Effector memory CD8-positive, alpha-beta T cell (primary cell): Measurements from ENCODE around the gene CENPB.

Experiments
- ATAC-seq: fragments of 150-1000 bp; cut with Tn5 transposase; replicated peaks from 2 replicates; pipeline ENCODE4 v1.10.0; 2021; ENCODE audit warnings: mild to moderate bottlenecking, moderate library complexity
- DNase-seq, 3 experiments: peaks; one replicate each; pipeline ENCODE4 v3.0.0; 2021
- H3K27ac Mint-ChIP-seq, 2 donors: one replicate each; pipeline ENCODE4 v1.8.0; 2022; ENCODE audit warnings: mild to moderate bottlenecking in 2 of 2, mixed read lengths in 2 of 2, moderate library complexity in 2 of 2
- H3K27me3 Mint-ChIP-seq, 2 donors: one replicate each; pipeline ENCODE4 v1.8.0; 2022; ENCODE audit warnings: mixed read lengths in 2 of 2
- H3K36me3 Mint-ChIP-seq: one replicate; pipeline ENCODE4 v1.8.0; 2022; ENCODE audit warnings: mild to moderate bottlenecking, moderate library complexity, mixed read lengths; ENCODE audit not compliant: insufficient read depth
- H3K4me1 Mint-ChIP-seq, 2 donors: one replicate each; pipeline ENCODE4 v1.8.0; 2022; ENCODE audit warnings: low read depth in 2 of 2, mixed read lengths in 2 of 2
- H3K4me3 Mint-ChIP-seq, 2 donors: one replicate each; pipeline ENCODE4 v1.8.0; 2022; ENCODE audit warnings: mild to moderate bottlenecking in 2 of 2, mixed read lengths in 2 of 2, moderate library complexity in 2 of 2
- H3K9me3 Mint-ChIP-seq, 2 donors: one replicate each; pipeline ENCODE4 v1.8.0; 2022; ENCODE audit warnings: mixed read lengths in 2 of 2

The CENPB gene

GRCh38 chr20:3739926-3740451 lies 46.6 kb downstream of the CENPB start:
- DNase-seq (no peak), ATAC-seq (no peak)
- Mint-ChIP-seq H3K9me3 (no peaks in the 10 kb centered on the region), H3K4me3 (no peak overlapping the region), H3K27ac (peak overlapping the region in 1 of 2 donors; percentile 60), H3K4me1 (peaks cover 4% of the 10 kb centered on the region in 2 donors), H3K36me3 (no peaks in the 10 kb centered on the region), H3K27me3 (peaks cover 0 to 20% of the 10 kb centered on the region in 2 donors)

- H3K27me3 Mint-ChIP-seq = peaks cover 0 to 23% of the 10 kb centered on the region in 2 donors
- H3K27ac Mint-ChIP-seq = no peak overlapping the region
- H3K36me3 Mint-ChIP-seq = no peaks in the 10 kb centered on the region
- H3K4me3 Mint-ChIP-seq = no peak overlapping the region
- no peaks in the 10 kb centered on the region for H3K4me1 Mint-ChIP-seq
- H3K9me3 Mint-ChIP-seq = no peaks in the 10 kb centered on the region
- DNase-seq = no peak
- no peak for ATAC-seq
Measured at GRCh38 chr20:3739054-3739925, 47.2 kb downstream of the CENPB start.

GRCh38 chr20:3738111-3739053 lies 48.2 kb downstream of the CENPB start:
- peaks cover 1 to 31% of the 10 kb centered on the region in 2 donors for H3K27me3 Mint-ChIP-seq
- DNase-seq = no peak
- ATAC-seq = no peak
- H3K4me1 Mint-ChIP-seq = no peaks in the 10 kb centered on the region
- H3K27ac Mint-ChIP-seq = no peak overlapping the region
- peaks cover under 1% of the 10 kb centered on the region for H3K36me3 Mint-ChIP-seq
- no peak overlapping the region for H3K4me3 Mint-ChIP-seq
- H3K9me3 Mint-ChIP-seq = no peaks in the 10 kb centered on the region

GRCh38 chr20:3735768-3736167 lies 50.8 kb downstream of the CENPB start:
- DNase-seq = no peak
- H3K4me1 Mint-ChIP-seq = peaks cover 0 to 2% of the 10 kb centered on the region in 2 donors
- H3K27me3 Mint-ChIP-seq = peaks cover 21 to 48% of the 10 kb centered on the region in 2 donors
- ATAC-seq = no peak
- no peak overlapping the region for H3K4me3 Mint-ChIP-seq
- peaks cover 6% of the 10 kb centered on the region for H3K36me3 Mint-ChIP-seq
- no peak overlapping the region for H3K27ac Mint-ChIP-seq
- H3K9me3 Mint-ChIP-seq = no peaks in the 10 kb centered on the region

GRCh38 chr20:3734111-3734843 lies 52.3 kb downstream of the CENPB start:
- H3K36me3 Mint-ChIP-seq = peaks cover 6% of the 10 kb centered on the region
- no peak for DNase-seq
- H3K4me3 Mint-ChIP-seq = no peak overlapping the region
- peaks cover 31 to 52% of the 10 kb centered on the region in 2 donors for H3K27me3 Mint-ChIP-seq
- no peaks in the 10 kb centered on the region for H3K9me3 Mint-ChIP-seq
- peaks cover 0 to 3% of the 10 kb centered on the region in 2 donors for H3K4me1 Mint-ChIP-seq
- no peak for ATAC-seq
- no peak overlapping the region for H3K27ac Mint-ChIP-seq
